SK-N-SH (cell line): Measurements from ENCODE around the gene SLC35A2.

Source experiments
- CTCF ChIP-seq: fragments of 200-600 bp; sonication (generic); IDR thresholded peaks from 2 replicates; pipeline ENCODE4 v1.6.1; 2017; ENCODE audit warnings: antibody characterized with exemption, mild to moderate bottlenecking, moderate library complexity
- REST ChIP-seq: IDR thresholded peaks from 2 replicates; pipeline ENCODE4 v1.6.1; 2012; ENCODE audit warnings: mild to moderate bottlenecking, low read depth, low read length, moderate library complexity
- USF1 ChIP-seq: IDR thresholded peaks from 2 replicates; pipeline ENCODE4 v1.4.0; 2012; ENCODE audit warnings: low read depth, borderline replicate concordance
- USF2 ChIP-seq: fragments of 150-350 bp; IDR thresholded peaks from 2 replicates; pipeline ENCODE4 v1.6.1; 2017; ENCODE audit warnings: antibody characterized with exemption, low read length, low read depth, borderline replicate concordance
- ZBTB33 ChIP-seq: IDR thresholded peaks from 2 replicates; pipeline ENCODE4 v1.4.0; 2012; ENCODE audit warnings: low read depth, borderline replicate concordance

- TF ChIP-seq CTCF: no peak
- TF ChIP-seq USF1: no peak
- no peak for TF ChIP-seq USF2
- no peak for TF ChIP-seq ZBTB33
- TF ChIP-seq REST: no peak
Measured at GRCh38 chrX:48960291-48960690, 48.8 kb upstream of the SLC35A2 start.
